Activated CD8-positive, alpha-beta memory T cell treated with anti-CD3 and anti-CD28 coated beads for 36 hours (primary cell): ENCODE results near the gene RNF212. TPM values are rescaled to one million over a fixed set of nuclear protein-coding genes. Genes with fewer than 3 reads are reported as not detected.

ENCODE experiments used
- CTCF ChIA-PET: fragments of 350-600 bp; sonication (Branson Sonifier 250); formaldehyde crosslinking; loops from one replicate; lab custom pipeline; 2021; ENCODE audit warnings: antibody characterized with exemption; lab: Charles Lee
- POLR2A ChIA-PET: fragments of 350-600 bp; sonication (Branson Sonifier 250); formaldehyde crosslinking; loops from one replicate; lab custom pipeline; 2021; ENCODE audit warnings: antibody characterized with exemption; lab: Charles Lee
- total RNA-seq, 2 experiments: library from RNA; stranded (reverse); gene quantifications; one replicate each; pipeline ENCODE4 v1.2.3, GENCODE V29; 2021

Gene RNF212
- total RNA-seq, 2 experiments from 2014 or later, result 1.1 to 1.6 TPM

DNA sequence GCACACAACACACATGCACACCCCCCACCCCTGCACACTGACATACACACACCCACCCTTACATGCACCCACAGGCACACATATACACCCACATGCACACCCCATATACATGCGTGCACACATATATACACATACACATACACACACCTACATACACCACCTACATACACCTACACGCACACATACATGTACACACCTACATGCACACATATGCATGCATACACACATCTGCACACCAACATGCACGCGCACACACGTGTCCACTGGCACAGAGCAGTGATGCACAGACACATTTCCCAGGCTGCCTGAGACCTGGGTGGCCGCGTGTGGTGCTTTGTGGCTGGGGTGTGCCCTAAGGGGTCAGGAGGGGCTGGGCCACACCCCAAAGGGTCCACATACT, 70.2 kb downstream of the RNF212 start:
- POLR2A ChIA-PET, result no interaction called here
- CTCF ChIA-PET, result no interaction called here

DNA sequence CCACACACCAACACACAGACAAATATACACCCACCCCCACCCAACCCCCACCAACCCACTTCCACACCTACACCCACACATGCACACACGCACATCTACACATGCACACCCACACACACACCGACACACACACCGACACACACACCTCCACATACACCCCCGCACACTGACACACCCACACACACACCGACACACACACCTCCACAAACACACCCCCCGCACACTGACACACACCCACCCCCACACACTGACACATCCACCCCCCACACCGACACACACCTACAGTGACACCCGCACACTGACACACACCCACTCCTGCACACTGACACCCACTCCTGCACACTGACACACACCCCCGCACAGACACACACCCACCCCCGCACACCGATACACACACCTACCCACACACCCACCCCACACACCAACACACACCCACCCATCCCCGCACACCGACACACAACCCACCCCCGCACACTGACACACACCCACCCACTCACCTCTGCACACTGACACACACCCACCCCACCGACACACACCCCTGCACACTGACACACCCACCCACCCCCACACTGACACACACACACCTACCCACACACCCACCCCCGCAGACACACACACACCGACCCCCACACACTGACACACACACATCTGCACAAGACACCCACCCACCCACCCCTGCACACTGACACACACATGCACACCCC, 70.9 kb downstream of the RNF212 start:
- ChIA-PET POLR2A (no interaction called here), CTCF (no interaction called here)

GRCh38 chr4:1041936-1042330, 71.4 kb downstream of the RNF212 start:
- POLR2A ChIA-PET, result no interaction called here

DNA sequence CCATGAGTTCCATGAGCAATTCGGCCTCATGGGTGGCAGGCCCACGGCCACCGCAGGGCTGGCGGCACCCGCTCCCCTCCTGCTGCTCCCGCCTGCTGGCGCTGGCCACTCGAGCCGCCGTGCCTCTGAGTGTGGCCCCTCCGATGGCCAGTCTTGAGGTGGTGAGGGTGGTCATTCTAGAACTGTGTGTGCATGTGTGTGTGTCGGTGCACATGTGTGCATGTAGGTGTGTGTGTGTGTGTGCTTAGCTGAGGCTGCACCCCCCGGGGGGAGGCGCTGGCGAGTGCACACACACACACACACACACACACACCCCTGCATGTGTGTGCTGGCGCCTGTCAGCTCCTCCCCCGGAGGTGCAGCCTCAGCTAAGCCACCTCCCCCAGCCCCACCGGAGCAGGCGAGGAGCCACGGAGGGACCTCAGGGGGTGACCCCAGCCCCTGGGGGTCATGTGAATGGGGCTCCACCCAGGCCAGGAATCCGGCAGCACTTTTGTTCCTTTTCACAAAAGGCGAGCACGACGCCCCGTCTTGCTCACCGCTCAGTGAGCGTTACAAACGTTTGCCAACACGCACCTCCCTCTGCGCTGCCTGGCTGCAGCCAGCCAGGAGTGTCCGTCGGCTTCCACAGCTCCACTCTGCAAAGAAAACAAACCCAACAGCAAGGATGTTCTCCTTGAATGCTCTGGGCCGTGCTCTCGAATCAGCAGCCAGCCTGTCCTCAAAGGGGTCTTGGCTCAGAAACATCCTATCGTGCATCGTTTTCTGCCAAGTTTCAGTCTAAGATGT, 72.0 kb downstream of the RNF212 start:
- ChIA-PET POLR2A (no interaction called here), CTCF (no interaction called here)

More at GRCh38 chr4:1041936-1042330, 71.4 kb downstream of the RNF212 start:
- CTCF ChIA-PET, result no interaction called here

GRCh38 chr4:1040344-1041146, 72.8 kb downstream of the RNF212 start:
- CTCF ChIA-PET, result no interaction called here
- POLR2A ChIA-PET, result no interaction called here

- POLR2A ChIA-PET, result no interaction called here
- CTCF ChIA-PET, result no interaction called here
Measured at GRCh38 chr4:1039493-1040343, 73.6 kb downstream of the RNF212 start.

DNA sequence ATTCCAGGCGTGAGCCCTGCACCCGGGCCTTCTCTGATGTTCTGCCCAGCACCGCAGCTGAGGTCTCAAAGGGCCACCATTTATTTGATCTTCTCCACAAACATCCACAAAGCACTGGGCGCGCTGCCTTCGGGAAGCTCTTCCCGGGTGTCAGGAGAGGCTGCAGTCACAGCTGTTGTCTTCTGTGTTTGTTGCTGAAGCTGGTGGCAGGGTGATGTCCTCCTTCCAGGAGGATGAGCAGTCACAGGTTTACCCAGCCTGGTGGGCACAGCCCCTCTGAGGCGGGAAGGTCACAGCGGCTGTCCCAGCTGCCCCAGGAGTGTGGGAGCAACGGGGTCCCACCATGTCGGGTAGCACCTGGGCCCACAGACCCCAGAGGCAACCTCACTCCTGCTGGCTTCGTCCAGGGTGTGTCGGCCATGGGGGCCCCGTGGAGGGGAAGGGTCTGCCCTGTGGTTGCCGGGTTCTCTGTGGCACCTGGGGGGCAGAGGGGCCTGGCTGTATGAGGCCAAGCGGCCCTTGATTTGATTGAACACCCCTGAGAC, 74.3 kb downstream of the RNF212 start:
- CTCF ChIA-PET, result no interaction called here
- POLR2A ChIA-PET, result no interaction called here

GRCh38 chr4:1036976-1037810, 76.2 kb downstream of the RNF212 start:
- ChIA-PET CTCF (no interaction called here), POLR2A (no interaction called here)

- ChIA-PET POLR2A (no interaction called here), CTCF (no interaction called here)
Measured at GRCh38 chr4:1036095-1036494, 77.3 kb downstream of the RNF212 start.

- CTCF ChIA-PET, result no interaction called here
- POLR2A ChIA-PET, result no interaction called here
Measured at GRCh38 chr4:1035510-1035909, 77.9 kb downstream of the RNF212 start.

DNA sequence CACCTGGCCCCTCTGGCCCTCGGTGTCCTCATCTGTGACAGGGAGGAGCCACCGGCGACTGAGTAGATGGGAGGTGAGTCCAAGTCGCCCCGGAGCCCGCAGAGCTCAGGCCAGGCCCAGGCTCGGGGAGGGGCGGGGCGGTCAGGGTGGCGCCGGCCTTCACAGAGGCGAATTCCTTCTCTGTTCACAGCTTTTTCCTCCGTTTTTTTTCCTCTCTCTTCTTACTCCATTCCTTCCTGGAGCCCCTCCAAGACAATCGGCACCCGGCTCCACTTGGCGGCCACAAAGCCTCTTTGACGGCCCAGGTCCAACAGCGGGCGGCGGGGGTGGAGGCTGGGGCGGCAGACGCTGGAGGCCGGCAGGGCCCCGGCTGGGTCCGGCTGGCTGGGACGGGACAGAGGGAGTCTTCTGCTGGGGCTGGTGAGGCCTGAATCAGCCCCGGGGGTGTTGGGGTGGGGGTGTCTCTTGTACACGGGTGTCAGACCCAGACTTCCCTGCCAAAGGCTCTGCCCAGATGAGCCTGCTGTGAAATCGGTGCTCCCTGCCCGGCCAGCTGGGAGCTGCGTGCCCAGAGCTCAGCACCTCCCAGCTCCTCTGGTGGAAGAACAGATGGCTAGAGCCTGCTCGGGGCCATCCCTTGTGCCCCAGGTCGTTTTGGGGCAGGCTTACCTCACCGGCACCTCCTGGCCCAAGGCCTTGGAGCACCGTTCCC, 79.4 kb downstream of the RNF212 start:
- POLR2A ChIA-PET, result no interaction called here

DNA sequence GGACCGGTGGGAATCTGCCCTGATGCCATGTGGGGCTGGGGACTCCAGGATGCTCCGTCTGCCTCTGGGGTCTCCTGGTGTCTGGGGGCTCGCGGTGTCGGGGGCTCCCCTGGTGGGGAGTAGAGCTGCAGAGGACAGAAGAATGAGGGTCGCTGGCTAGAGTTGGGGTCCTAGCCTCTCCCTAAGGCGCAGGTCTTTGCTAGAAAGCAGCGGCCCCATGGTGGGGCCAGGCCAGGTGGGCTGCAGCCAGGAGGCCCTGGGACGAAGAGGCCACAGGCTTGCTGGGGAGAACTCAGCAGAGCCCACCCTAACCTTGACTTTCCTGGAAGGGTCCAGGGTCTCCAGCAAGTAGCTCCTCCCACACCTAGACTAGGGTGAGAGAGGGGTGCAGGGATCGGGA, 80.5 kb downstream of the RNF212 start:
- CTCF ChIA-PET, result no interaction called here
- POLR2A ChIA-PET, result no interaction called here

More for the DNA sequence above, 79.4 kb downstream of the RNF212 start:
- CTCF ChIA-PET, result interaction anchor here (0.5 kb wide), 1 partner anchor 257 kb away, joined by 3 read pairs; no protein-coding TSS in a partner anchor

DNA sequence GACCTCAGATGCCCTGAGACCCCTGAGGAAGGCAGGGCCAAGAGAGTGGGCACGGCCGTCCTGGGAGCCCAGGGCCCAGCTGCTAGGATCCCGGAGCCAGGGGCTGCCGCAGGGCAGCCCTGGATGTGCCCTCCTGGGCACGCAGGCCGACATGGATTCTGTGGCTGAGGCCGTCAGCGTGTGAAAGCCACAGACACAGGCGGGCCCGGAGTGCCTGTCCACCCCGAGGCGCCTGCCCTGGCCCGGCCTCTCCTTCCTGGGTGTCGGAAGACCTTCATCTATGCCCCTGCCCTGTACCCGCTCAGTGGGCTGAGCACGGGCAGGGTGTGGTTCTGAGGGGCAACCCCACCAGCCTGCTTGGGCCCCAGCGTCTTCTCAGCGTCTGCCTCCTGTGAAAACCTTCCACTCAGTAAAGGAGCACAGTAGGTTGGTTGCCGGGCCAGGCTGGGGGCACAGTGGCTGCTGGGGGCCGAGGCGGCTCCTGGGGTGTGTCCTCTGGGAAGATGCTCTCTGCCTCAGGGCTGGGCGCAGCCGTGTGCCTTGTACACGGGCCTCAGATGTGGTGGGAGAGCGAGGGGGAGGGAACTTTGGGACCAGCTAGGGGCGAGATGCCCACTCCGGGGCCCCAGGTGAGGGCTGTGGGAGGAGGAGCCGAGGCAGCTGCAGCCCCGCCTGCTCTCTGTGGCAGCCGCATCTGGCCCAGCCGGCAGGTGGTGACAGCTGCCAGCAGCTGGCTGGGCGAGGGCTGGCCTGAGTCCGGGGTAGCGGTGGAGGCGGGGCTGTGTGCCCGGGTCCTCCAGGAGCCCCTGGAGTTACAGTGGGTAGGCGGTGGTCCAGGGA, 81.2 kb downstream of the RNF212 start:
- ChIA-PET POLR2A (no interaction called here), CTCF (no interaction called here)

- CTCF ChIA-PET, result no interaction called here
Measured at GRCh38 chr4:1031346-1031745, 82.0 kb downstream of the RNF212 start.

GRCh38 chr4:1030559-1030958, 82.8 kb downstream of the RNF212 start:
- POLR2A ChIA-PET, result no interaction called here
- CTCF ChIA-PET, result no interaction called here

More at GRCh38 chr4:1031346-1031745, 82.0 kb downstream of the RNF212 start:
- POLR2A ChIA-PET, result no interaction called here

DNA sequence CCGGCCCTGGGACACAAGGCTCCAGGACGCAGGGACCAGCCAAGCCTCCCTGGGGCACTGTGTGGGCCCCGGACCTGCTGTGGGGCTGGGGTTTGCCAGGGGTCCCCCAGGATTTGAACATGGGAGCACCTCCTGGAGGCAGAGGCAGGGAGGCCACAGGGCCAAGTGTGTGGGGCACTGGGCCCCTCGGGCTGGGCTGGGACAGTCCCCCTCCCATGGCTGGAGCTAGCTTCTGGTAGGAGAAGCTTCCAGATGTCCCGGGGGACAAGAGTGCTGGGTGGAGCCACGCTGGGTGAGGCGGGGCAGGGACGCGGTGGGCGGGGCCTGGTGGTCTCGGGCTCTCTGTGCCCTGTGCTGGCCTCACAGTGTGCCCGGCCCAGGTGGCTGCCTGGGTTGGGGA, 83.3 kb downstream of the RNF212 start:
- POLR2A ChIA-PET, result no interaction called here
- CTCF ChIA-PET, result no interaction called here

DNA sequence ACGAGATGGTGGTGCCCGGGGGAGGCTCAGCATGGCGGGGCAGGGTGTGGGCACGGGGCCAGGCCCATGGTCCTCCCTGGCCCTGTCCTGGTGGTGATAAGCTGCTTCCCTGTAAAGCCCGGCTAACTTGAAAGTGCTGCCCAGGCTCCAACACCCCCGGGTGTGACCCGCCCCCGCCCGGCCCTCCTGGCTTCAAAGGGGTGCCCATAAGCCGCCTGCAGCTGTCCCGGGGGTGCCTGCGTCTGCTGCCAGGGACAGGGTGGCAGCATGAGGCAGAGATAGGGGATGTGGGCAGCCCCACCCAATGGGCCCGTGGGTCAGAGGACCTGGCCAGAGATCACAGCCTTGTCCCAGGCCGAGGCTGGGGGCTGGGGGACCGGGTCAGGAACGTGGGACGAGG, 83.8 kb downstream of the RNF212 start:
- ChIA-PET POLR2A (no interaction called here), CTCF (no interaction called here)
